Adrenal gland (tissue), 12 donors: ENCODE data around the gene ZNF653. TPM values are rescaled to one million over a fixed set of nuclear protein-coding genes. Genes with fewer than 3 reads are reported as not detected.

Source experiments
- DNase-seq, 7 donors: peaks; one replicate each; pipeline ENCODE4 v3.0.0-alpha.2; 2019 to 2020
- H3K27ac ChIP-seq, 5 donors: fragments of 200-600 bp; sonication (generic) in 4 of 5; 1 replicate in 3 of 5; 2 replicates in 2 of 5; pipeline versions ENCODE4 v1.5.1 to v1.8.0; 2016 to 2020; ENCODE audit warnings: mild to moderate bottlenecking in 1 of 5
- H3K27me3 ChIP-seq: fragments of 200-600 bp; 2 replicates; pipeline ENCODE4 v1.8.0; 2021
- H3K36me3 ChIP-seq, 2 donors: fragments of 200-600 bp; replicated peaks in 1 of 2; 1 replicate in 1 of 2; 2 replicates in 1 of 2; pipeline versions ENCODE4 v1.5.1 to v1.8.0; 2018 to 2022
- H3K4me1 ChIP-seq, 2 donors: fragments of 200-600 bp; replicated peaks in 1 of 2; 1 replicate in 1 of 2; 2 replicates in 1 of 2; pipeline versions ENCODE4 v1.5.1 to v1.8.0; 2018 to 2021
- H3K4me3 ChIP-seq, 4 donors: fragments of 200-600 bp; sonication (generic) in 3 of 4; one replicate each; pipeline ENCODE4 v1.5.1; 2016 to 2018
- H3K9me3 ChIP-seq, 3 donors: fragments of 200-600 bp; sonication (generic) in 1 of 3; replicated peaks in 1 of 3; 1 replicate in 2 of 3; 2 replicates in 1 of 3; pipeline versions ENCODE4 v1.5.1 to v1.8.0; 2016 to 2021
- CTCF ChIP-seq, 6 experiments: fragments of 450-650 bp in 4 of 6; fragments of 200-600 bp in 2 of 6; sonication (generic) in 1 of 6; IDR thresholded peaks; 1 replicate in 5 of 6; 2 replicates in 1 of 6; pipeline versions ENCODE4 v1.5.1 to v1.8.0; 2016 to 2021; ENCODE audit warnings: antibody characterized with exemption in 6 of 6, mild to moderate bottlenecking in 2 of 6, moderate library complexity in 1 of 6
- POLR2A ChIP-seq, 2 donors: fragments of 450-650 bp; IDR thresholded peaks; one replicate each; pipeline ENCODE4 v1.6.1; 2017; ENCODE audit warnings: antibody characterized with exemption in 2 of 2, mild to moderate bottlenecking in 2 of 2, moderate library complexity in 1 of 2
- WGBS, 4 donors: extraction: QIAGEN DNeasy Blood & Tissue Kit in 2 of 4; methylation state at CpG; one replicate each; pipeline versions ENCODE4 v1.1.5 to v1.1.7; 2013 to 2017; 5-methylcytosine and 5-hydroxymethylcytosine counted together
- intact Hi-C, 2 donors: fragments of 100-400 bp; cut with DNase I; formaldehyde crosslinking; loops; one replicate each; pipeline versions ENCODE4 v1.14.1 to v1.15.0; 2022 to 2023
- polyA plus RNA-seq, 3 donors: library from polyadenylated mRNA; stranded (reverse); fragments of 200-250 nt in 2 of 3; fragments of 350-450 nt in 1 of 3; fragmentation: Illumina TruSeq in 1 of 3; extraction: RNeasy Lipid Tissue Mini Kit (QIAGEN cat#74804) in 1 of 3; gene quantifications; one replicate each; pipeline ENCODE4 v1.2.3, GENCODE V29; 2013 to 2014
- total RNA-seq, 9 donors: library from RNA; depleted of rRNA in 4 of 9; stranded (reverse); fragments of >200 nt in 4 of 9; fragments of 120-200 nt in 1 of 9; fragmentation: NEBNext Ultra II Directional in 1 of 9; extraction: Animal tissue kit (Norgen Biotek cat#: 25700) in 1 of 9; gene quantifications; one replicate each; pipeline versions ENCODE4 v1.1.0 to v1.2.4, GENCODE V29; 2013 to 2023
- donor health status: healthy with polysubstance abuse.
- donor health status: Bipolar disorder and iron deficiency.
- donor health status: DM: yes; HTN: yes; CAD: no.
- donor health status: DM: no; HTN: no; CAD: no.
- donor health status: DM: no; HTN: no; CAD: no.
- donor health status: DM: yes; HTN: yes; CAD: no.

ZNF653 gene
- total and polyA plus RNA-seq, 12 donors, result 4.2 to 37.7 (median 11.7) TPM

GRCh38 chr19:11479898-11480714 is 25.5 kb downstream of the ZNF653 start:
- intact Hi-C loops, result loop anchor here in 1 of 2 donors (5.0 kb wide), 1 partner anchor 98 kb away; the partner anchor contains the start of gene EPOR
- 6 to 25% (median 8%) methylated on average over 2 to 73 of the region's 86 CpGs for WGBS, 4 donors
- H3K4me1 ChIP-seq, result peaks cover 8 to 31% of the 10 kb centered on the region in 2 donors
- H3K36me3 ChIP-seq, result no peaks in the 10 kb centered on the region
- TF ChIP-seq POLR2A (IDR thresholded peaks at IDR 0.05) (no peak), CTCF (IDR thresholded peaks at IDR 0.05) (no peak)
- no peak for DNase-seq
- H3K27me3 ChIP-seq, result peaks cover 16% of the 10 kb centered on the region
- no peak overlapping the region for H3K27ac ChIP-seq
- peak overlapping the region in 1 of 4 donors; percentile 28 for H3K4me3 ChIP-seq
- H3K9me3 ChIP-seq, result no peaks in the 10 kb centered on the region

GRCh38 chr19:11479090-11479897 is 26.3 kb downstream of the ZNF653 start:
- TF ChIP-seq POLR2A (IDR thresholded peaks at IDR 0.05), result no peak
- TF ChIP-seq CTCF (IDR thresholded peaks at IDR 0.05), result no peak
- Histone ChIP-seq H3K4me3 (peak overlapping the region in 1 of 4 donors; percentile 28), H3K27me3 (peaks cover 16% of the 10 kb centered on the region), H3K9me3 (no peaks in the 10 kb centered on the region), H3K4me1 (peaks cover 8 to 31% of the 10 kb centered on the region in 2 donors), H3K27ac (no peak overlapping the region), H3K36me3 (no peaks in the 10 kb centered on the region)
- intact Hi-C loops, result no loop called here
- peak in 3 of 7 donors; percentile 42 to 63 (median 52) for DNase-seq
- WGBS, 4 donors, result 19 to 76% (median 24%) methylated on average over 7 to 62 of the region's 62 CpGs

GRCh38 chr19:11478167-11479089 is 27.2 kb downstream of the ZNF653 start:
- TF ChIP-seq POLR2A (IDR thresholded peaks at IDR 0.05) (no peak), CTCF (IDR thresholded peaks at IDR 0.05) (no peak)
- 55 to 68% (median 61%) methylated on average over 16 to 19 of the region's 19 CpGs for WGBS, 4 donors
- intact Hi-C loops, result no loop called here

More at GRCh38 chr19:11478167-11479089, 27.2 kb downstream of the ZNF653 start:
- Histone ChIP-seq H3K4me1 (peaks cover 8 to 31% of the 10 kb centered on the region in 2 donors), H3K4me3 (no peak overlapping the region), H3K27ac (no peak overlapping the region), H3K27me3 (peaks cover 16% of the 10 kb centered on the region), H3K9me3 (no peaks in the 10 kb centered on the region), H3K36me3 (no peaks in the 10 kb centered on the region)
- DNase-seq, result no peak
